ENCODE data around the gene SLC46A2.

Gene SLC46A2

GRCh38 chr9:112885324-112885723, 5.4 kb downstream of the SLC46A2 start:
- DNase-seq (ENCODE audit: low spot score): no peak

- no peak for DNase-seq (ENCODE audit: low spot score)
These were observed 6.0 kb downstream of the SLC46A2 start for GRCh38 chr9:112884721-112885120.

GRCh38 chr9:112884101-112884500, 6.6 kb downstream of the SLC46A2 start:
- no peak for DNase-seq (ENCODE audit: low spot score)

GRCh38 chr9:112881331-112881730, 9.3 kb downstream of the SLC46A2 start:
- DNase-seq (ENCODE audit: low spot score): no peak

- no peak for DNase-seq (ENCODE audit: low spot score)
These were observed 10.0 kb downstream of the SLC46A2 start for GRCh38 chr9:112880650-112881049.

- DNase-seq (ENCODE audit: low spot score): no peak
These were observed 11.9 kb downstream of the SLC46A2 start for GRCh38 chr9:112878752-112879151.

- DNase-seq (ENCODE audit: low spot score): no peak
These were observed 16.8 kb downstream of the SLC46A2 start for GRCh38 chr9:112873773-112874405.

GRCh38 chr9:112872019-112872418, 18.7 kb downstream of the SLC46A2 start:
- no peak for DNase-seq (ENCODE audit: low spot score)

GRCh38 chr9:112870556-112870955, 20.1 kb downstream of the SLC46A2 start:
- DNase-seq (ENCODE audit: low spot score): no peak

GRCh38 chr9:112869917-112870316, 20.8 kb downstream of the SLC46A2 start:
- no peak for DNase-seq (ENCODE audit: low spot score)

GRCh38 chr9:112869041-112869529, 21.6 kb downstream of the SLC46A2 start:
- DNase-seq (ENCODE audit: low spot score): no peak

- DNase-seq (ENCODE audit: low spot score): no peak
These were observed 22.2 kb downstream of the SLC46A2 start for GRCh38 chr9:112868461-112868860.

- DNase-seq (ENCODE audit: low spot score): no peak
These were observed 23.2 kb downstream of the SLC46A2 start for GRCh38 chr9:112867275-112867991.

- DNase-seq (ENCODE audit: low spot score): no peak
These were observed 23.9 kb downstream of the SLC46A2 start for GRCh38 chr9:112866662-112867274.

- no peak for DNase-seq (ENCODE audit: low spot score)
These were observed 25.7 kb downstream of the SLC46A2 start for GRCh38 chr9:112864982-112865381.

- DNase-seq (ENCODE audit: low spot score): no peak
These were observed 26.3 kb downstream of the SLC46A2 start for GRCh38 chr9:112864403-112864802.

- no peak for DNase-seq (ENCODE audit: low spot score)
These were observed 26.9 kb downstream of the SLC46A2 start for GRCh38 chr9:112863746-112864145.

GRCh38 chr9:112863214-112863613, 27.5 kb downstream of the SLC46A2 start:
- no peak for DNase-seq (ENCODE audit: low spot score)

- no peak for DNase-seq (ENCODE audit: low spot score)
These were observed 28.8 kb downstream of the SLC46A2 start for GRCh38 chr9:112861638-112862555.

GRCh38 chr9:112861155-112861554, 29.5 kb downstream of the SLC46A2 start:
- DNase-seq (ENCODE audit: low spot score): no peak

GRCh38 chr9:112860451-112860850, 30.2 kb downstream of the SLC46A2 start:
- DNase-seq (ENCODE audit: low spot score): no peak

- DNase-seq (ENCODE audit: low spot score): no peak
These were observed 32.0 kb downstream of the SLC46A2 start for GRCh38 chr9:112858625-112859147.

All from CD4-positive, alpha-beta T cell treated with Interleukin-2 at 100 ng/mL for 4 hours (primary cell).